NCI-H146 (cell line): ENCODE results near the gene WDR88.
"Not testable (repeated sequence)": the region's sequence is repeated elsewhere in the genome, so short reads cannot be mapped to it uniquely, and the experiment has no call there.

ENCODE experiments used
- DNase-seq: peaks from one replicate; lab custom pipeline; 2025; lab: John Stamatoyannopoulos, UW

The WDR88 gene

DNA sequence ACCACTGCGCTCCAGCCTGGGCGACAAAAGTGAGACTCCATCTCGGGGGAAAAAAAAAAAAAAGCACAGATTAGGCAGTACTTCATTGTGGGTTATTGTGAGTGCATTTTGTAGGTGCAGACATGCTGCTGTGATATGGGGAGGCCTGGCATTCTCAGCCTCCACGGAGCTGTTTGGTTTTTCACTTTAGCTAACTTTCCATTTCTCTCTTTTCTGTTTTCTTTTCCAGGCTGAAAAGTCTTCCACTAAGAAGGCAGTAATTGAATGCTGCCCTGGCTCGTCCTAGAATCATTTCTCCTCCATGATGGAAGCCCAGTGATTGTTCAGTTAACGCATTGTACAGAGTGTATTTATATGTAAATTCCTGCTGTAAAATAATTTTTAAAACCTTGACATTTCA is 2.0 kb upstream of the WDR88 start:
- DNase-seq: no peak

GRCh38 chr19:33130433-33130832 is 1.5 kb upstream of the WDR88 start:
- no peak for DNase-seq

- no peak for DNase-seq
Measured at GRCh38 chr19:33132425-33132824, 511 bp downstream of the WDR88 start.

- DNase-seq: no peak
Measured at GRCh38 chr19:33133438-33134031, 1.6 kb downstream of the WDR88 start.

- DNase-seq: peak; percentile 53
Measured at GRCh38 chr19:33134571-33135041, 2.7 kb downstream of the WDR88 start.

GRCh38 chr19:33139165-33139564 is 7.3 kb downstream of the WDR88 start:
- DNase-seq: no peak

DNA sequence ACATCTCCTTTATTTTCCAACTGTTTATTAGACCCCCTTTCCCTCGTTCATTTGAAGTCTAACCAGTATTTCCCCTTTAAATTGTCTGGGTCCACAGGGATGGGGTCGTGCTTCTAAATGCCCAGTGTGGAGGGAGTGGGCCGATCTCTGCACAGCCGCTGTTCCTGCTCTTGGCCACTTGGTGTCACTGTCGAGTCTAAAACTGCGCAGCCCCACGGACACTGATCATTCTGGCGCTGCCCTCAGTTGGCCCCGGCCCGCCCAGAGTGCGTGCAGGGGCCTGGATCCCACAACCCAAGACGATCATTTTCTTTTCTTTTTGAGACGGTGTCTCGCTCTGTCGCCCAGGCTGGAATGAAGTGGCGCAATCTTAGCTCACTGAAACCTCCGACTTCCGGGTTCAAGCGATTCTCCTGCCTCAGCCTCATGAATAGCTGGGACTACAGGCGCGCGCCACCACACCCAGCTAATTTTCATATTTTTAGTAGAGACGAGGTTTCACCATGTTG is 12.0 kb downstream of the WDR88 start:
- peak; percentile 57 for DNase-seq

DNA sequence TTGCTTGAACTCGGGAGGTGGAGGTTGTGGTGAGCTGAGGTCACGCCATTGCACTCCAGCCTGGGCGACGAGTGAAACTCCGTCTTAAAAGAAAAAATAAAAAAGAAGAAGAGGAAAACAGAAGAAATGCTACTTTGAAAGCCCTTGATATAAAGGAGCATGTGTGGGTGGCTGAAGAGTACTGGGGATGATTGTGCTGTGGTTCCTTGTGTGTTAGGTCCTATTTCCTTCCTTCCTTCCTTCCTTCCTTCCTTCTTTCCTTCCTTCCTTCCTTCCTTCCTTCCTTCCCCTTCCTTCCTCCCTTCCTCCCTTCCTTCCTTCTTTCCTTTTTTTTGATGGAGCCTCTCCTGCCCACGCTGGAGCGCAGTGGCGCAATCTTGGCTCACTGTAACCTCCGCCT is 14.3 kb downstream of the WDR88 start:
- no peak for DNase-seq

DNA sequence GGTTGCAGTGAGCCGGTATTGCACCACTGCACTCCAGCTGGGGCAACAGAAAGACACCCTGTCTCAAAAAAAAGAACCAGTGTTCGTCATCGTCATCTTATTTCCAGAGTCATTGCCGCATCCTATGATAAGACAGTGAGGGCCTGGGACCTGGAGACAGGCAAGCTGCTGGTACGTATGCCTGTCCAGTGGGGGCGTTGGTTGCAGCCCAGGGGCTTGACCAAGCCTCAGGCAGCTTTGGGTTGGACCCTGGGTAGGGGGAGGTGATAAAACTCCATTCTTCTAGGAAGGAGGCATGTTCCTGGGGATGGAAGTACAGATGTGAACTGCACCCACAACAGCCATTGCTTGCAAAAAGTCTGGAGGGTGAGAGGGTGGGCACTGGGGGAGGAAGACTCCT is 15.6 kb downstream of the WDR88 start:
- DNase-seq: no peak

- DNase-seq: peak; percentile 41
Measured at GRCh38 chr19:33150852-33151518, 19.1 kb downstream of the WDR88 start.

- no peak for DNase-seq
Measured at GRCh38 chr19:33152176-33152575, 20.3 kb downstream of the WDR88 start.

- DNase-seq: not testable (repeated sequence)
Measured at GRCh38 chr19:33152625-33153024, 20.7 kb downstream of the WDR88 start.

GRCh38 chr19:33154313-33154712 is 22.4 kb downstream of the WDR88 start:
- DNase-seq: not testable (repeated sequence)

GRCh38 chr19:33156334-33156733 is 24.4 kb downstream of the WDR88 start:
- no peak for DNase-seq

- DNase-seq: no peak
Measured at GRCh38 chr19:33157906-33158305, 26.0 kb downstream of the WDR88 start.

DNA sequence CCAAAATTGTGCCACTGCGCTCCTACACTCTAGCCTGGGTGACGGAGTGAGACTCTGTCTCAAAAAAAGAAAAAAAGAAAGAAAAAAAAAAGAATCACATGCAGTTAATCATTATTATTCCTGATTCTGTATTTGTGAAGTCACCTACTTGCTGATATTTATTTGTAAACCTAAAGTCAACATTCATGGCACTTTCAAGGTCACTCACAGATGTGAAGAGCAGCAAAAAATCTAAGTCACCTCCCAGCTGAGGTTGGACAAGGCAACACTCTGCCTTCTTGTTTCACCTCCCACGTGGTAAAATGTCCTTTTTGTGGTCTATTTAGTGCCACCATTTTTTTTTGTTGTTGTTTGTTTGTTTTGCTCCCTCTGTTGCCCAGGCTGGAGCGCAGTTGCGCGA is 26.5 kb downstream of the WDR88 start:
- DNase-seq: no peak

DNA sequence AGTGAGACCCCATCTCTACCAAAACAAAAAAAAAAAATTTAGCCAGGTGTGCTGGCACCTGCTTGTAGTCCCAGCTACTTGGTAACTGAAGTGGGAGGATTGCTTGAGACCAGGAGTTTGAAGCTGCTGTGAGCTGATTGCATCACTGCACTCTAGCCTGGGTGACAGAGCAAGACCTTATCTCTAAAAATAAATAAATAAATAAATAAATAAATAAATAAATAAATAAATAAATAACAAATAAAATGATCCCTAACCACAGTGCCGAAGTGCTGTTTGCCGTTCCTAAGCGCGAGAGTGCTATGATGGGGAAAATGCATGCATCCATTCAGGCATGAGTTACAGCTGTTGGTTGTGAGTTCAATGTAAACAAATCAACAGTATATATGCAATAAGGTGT is 27.2 kb downstream of the WDR88 start:
- no peak for DNase-seq

GRCh38 chr19:33159893-33160292 is 28.0 kb downstream of the WDR88 start:
- DNase-seq: no peak

DNA sequence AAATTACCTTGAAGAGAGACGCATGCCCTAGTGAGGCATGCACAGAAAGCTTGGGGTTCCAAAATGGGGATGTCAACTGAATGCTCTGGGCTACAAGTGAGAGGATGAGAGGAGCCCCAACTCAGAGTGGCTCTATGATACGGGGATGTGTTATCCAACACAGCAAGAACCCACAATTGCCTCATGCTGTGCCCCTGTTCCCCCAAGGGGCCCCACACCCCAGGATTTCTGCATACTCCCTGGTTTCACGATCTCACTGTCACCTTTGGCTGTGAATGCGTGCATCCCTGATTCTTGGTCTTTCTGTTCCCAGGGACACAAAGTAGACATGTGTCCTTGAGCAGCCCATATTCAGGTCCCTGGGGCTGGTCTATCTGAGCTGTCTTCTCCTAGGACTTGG is 29.3 kb downstream of the WDR88 start:
- DNase-seq: no peak

- no peak for DNase-seq
Measured at GRCh38 chr19:33163481-33163880, 31.6 kb downstream of the WDR88 start.

GRCh38 chr19:33166037-33166436 is 34.1 kb downstream of the WDR88 start:
- not testable (repeated sequence) for DNase-seq

DNA sequence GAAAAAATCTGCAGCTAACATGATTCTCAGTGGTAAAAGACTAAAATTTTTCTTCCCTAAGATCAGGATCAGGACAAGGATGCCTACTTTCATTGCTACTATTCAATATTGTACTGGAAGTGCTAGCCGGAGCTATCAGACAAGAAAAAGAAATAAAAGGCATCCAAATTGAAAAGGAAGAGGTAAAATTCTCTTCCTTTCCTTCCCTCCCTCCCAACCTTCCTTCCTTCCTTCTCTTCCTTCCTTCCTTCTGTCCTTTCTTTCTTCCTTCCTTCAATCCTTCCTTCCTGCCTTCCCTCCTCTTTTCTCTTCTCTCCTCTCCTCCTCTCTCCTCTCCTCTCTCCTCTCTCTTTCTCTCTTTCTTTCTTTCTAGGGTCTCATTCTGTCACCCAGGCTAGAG is 35.5 kb downstream of the WDR88 start:
- no peak for DNase-seq

DNA sequence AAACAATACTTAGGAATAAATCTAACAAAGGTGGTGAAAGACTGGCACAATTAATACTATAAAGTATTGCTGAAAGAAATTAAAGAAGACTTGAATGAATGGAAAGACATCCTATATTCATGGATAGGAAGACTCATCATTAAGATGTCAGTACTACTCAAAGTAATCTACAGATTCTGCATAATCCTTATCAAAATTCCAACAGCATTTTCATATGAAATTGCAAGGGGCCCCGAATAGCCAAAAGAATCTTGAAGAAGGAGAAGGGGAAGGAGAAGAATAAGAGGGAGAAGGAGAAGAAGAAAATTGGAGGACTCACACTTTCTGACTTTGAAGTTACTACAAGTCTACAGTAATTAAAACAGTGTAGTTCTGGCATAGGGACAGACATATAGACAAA is 36.6 kb downstream of the WDR88 start:
- no peak for DNase-seq
